Measurements from ENCODE around the gene MRPS18B.

Gene MRPS18B

DNA sequence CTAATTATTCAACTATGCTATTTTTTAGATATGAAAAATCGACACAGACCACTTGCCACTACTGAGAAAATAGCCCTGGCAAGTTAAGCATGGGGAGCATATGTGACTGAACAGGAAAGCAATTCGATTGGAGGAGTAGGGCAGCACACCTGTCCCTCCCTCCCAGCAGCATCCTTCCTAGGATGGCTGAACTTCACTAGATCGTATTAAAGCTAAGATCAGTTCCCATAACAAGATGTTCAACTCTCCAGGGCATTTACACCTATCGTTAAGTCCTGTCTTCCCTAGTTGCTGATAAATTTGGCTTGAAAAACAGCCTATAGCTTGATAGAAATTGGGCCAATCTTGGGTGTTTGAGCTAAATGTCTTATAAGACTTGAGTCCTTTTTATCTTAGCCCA is 7.6 kb upstream of the MRPS18B start:
- DNase-seq = no peak

DNA sequence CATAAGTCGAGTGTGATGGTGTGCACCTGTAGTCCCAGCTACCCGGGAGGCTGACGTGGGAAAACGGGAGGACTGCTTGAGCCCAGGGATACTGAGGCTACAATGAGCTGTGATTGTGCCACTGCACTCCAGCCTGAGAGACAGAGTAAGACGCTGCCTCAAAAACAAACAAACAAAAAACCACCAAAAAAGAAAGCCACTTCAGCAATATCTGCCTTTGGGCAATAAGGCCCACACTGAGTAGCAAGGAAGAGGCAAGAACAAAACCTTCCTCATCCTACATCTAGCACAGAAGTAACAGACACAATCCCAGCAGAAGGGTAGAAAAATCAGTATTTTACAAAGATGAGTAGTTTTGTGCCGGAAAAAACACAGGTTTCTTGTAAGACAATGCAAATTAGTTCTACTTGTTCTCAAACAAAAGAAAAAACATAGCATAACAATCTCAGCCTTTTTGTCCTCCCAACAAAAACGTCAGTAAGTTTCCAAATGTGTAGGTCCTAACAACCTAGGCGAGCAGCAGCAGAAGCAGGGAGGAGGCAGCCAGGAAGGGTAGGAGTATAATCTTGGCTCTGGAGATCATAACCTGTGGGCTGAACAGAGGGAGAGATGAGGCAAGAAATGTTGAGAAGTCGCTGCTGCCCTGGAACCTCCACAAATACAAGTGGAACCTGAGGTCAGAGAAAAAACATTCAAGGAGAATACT is 6.3 kb upstream of the MRPS18B start:
- DNase-seq = no peak

DNA sequence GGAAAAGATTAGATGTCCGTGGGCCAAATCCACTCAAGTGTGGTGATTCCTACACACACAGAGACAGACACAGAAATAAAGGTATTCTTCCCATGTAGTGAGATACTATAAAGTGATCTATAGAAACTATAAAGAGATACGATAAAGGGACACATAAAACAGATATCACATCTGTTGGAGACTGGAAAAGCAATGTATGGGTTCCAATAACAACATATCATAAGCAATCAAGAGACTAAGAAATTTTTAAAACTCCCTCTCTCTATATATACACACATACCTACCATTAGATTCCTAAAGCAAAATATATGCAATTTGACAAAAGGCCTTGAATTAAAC is 5.8 kb upstream of the MRPS18B start:
- no peak for DNase-seq

DNA sequence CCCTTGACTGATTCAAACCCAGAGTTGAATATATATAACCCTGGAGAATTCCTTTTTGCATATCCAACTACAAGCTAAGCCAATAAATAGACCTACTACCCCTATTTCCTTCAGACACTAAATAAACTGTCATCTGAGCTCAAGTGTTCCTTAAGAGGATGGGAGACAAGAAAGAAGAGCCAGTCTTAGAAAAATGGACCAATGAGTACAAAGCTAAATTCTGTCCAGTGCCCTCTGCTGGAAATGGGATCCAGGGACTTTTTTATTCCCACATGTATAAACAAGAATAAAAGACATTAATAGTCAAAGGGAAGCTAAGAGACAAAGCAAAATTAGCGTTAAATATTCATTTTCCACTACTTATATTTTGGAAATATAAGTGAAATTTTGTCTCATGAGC is 5.4 kb upstream of the MRPS18B start:
- DNase-seq = no peak

DNA sequence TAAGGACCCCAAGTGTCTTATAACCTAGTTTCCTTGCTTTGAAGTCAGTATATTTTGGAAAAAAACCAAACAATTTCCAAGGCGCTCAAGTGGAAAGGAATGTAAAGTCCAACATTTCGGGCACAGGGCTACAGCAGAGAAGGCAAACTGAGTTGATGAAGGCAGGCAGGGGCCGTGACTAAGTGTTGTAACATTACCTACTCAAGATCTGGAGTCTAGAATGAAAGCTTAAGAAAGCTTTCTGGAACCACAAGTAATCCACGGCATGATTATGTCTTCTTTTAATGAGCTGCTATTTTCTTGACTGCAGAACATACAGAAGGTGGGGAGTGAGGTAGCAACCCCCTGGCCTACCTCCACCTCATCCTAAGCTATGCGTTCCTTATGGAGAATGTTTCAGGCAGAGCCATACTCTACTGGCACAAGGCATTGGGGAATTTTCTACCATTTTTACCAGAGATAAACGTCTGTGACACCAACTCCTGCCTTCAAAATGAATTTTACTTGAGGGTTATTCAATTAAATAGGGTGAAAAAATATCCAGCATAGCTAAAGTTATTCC is 4.9 kb upstream of the MRPS18B start:
- no peak for DNase-seq

DNA sequence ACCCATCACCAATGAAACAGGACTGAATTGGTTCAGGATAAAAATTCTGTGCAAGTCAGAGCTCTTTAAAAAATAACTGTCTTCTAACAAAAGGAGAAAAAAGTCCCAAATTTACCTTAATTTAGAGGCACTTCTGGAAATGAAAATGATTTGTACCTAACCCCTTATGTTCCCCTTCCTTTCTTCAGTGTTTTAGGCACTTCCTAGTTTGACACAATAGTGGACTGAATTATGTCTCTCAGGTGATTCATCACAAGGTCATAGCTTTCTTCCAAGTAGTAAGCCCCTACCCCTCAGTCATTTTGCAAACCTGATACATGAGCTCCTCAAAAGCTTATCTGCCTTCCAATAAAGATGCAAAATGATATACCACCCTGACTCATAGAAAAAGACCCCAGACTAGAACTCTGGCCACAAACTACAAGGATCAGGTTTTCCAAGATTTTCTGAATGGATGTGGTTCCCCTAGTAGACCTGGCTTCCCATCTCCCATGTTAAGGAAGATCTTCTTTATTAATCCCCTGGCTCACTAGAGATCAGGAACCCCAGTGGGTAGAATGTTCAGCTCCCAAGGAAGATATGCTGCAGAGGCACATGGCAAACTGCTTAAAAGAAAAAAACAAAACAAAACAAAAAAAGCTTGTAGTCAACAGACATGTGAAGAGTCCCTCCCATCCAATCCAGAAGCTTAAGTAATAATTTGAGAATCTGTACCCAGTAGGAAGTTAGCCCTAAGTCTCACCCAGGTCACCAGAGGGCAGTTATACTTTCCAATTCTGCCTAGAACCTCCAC is 4.2 kb upstream of the MRPS18B start:
- DNase-seq = no peak

DNA sequence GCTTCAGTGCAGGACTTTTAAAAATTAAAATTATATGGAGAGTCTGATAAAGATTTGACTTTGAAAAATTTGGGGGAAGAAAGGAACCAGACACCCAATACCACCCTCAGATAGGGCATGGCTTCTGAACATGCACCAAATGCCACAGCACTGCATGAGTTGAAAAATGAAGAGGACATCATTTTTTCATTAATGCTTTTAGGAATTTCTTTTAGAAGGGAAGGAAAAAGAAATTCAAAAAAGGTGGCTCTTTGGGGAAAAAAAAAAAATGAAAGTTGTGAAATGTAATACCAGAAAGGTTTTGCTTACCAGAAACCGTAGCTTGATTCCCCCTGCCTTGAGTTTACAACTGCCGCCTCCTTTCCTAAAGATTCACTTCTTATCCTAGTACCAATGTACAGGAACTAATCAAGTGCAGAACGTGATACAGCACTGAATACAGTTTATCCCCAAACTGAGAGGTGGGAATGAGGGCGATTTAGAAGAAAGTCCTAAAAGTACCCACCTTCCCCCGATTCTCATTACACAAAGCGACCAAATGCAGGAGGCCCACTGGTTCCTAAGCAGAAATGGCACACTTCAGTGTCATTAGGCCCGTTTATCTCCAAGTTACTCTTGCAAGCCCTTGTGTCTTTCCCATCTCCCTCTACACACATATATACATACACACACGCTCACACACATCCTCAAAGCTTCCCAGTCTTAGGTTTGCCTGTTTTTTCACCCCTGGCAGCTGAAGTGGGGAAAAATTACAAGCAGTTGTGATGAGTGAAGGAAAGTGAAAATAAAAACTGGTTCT is 3.4 kb upstream of the MRPS18B start:
- no peak for DNase-seq

DNA sequence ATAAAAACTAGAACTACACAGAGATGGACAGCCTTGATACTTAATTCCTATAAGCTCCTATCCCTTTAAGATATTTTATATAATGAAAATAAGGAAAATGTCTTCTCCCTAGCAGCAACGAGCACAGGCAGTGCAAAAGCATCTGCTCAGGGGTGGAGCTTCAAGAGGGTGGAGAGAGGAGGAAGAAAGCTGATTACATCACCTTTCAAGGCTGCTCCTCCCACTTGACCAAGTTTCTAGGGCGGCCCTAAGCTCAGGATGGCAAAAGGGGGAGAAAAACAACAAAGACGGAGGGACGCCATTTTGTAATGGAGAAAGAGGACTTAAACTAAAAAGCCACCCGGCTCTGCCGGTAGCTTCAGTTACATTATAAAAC is 2.8 kb upstream of the MRPS18B start:
- peak; percentile 94 for DNase-seq

DNA sequence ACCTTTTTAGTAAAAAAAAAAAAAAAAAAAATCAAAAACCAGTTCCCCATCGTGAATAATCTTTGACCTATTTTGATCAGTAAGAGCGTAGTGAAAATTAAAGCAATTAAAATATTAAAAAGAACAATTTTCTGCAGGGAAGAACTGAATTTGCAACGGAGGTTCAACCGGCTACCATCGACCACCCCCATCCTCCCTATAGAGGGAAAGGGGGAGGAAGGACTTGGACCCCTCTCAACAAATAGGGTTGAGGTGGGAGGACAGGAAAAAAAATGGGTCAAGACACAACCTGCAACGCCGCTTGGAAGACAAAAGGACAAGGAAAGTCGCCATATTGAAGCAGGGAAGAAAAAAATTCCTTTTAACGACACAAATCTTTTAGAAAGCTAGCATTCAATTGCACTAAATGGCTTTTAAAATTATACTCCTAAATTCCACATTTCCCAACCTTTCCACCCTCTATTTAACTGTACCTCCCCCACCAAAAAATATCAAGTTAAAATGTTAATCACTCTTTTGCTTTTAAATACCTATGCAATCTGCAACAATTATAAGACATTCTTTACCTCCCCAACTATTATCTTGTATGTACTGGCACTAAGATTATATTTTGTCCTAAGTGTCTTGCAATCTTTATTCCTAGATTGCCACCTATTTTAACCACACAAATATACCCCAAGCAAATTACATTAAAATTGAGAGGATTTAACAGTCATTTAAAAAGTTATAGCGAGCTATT is 2.3 kb upstream of the MRPS18B start:
- peak; percentile 43 for DNase-seq

DNA sequence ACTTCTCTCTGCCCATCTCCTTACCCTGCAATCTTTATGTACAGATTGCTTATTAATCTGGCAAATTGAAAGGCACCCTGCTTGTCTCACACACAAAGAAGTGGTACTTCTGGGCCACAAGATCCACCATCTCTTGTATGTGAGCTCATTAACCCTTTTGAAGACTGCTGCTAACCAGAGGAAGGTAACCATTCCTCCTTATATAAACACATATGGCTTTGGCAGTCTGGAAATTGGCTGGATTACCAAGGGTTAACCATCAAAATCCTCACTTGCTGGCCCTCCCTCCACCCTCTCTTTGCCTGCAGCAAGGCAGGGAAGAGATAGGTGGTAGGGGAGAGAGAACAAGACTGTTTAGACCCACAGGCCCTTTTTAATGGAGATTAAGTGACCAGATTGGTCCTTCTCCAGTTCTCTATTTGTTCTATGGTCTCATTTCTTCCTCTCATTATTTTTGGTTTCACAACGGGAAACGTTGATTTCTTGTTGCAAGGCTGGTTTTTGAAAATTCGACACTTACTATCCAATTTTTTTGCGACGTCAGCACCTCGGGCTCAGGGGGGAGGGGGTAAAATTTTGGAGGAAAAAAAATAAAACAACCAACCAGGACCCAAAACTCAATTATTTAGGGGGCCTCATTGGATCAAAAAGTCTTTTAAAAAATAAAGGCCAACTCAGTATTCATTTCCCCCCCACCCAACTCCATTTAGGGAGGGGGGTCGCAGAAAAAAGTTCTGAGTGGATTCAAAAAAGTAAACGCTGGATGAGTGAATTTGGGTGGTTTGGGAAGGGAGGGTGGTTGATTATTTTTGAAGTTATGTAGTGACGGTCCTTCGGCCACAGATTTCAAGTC is 1.5 kb upstream of the MRPS18B start:
- DNase-seq = peak; percentile 11

DNA sequence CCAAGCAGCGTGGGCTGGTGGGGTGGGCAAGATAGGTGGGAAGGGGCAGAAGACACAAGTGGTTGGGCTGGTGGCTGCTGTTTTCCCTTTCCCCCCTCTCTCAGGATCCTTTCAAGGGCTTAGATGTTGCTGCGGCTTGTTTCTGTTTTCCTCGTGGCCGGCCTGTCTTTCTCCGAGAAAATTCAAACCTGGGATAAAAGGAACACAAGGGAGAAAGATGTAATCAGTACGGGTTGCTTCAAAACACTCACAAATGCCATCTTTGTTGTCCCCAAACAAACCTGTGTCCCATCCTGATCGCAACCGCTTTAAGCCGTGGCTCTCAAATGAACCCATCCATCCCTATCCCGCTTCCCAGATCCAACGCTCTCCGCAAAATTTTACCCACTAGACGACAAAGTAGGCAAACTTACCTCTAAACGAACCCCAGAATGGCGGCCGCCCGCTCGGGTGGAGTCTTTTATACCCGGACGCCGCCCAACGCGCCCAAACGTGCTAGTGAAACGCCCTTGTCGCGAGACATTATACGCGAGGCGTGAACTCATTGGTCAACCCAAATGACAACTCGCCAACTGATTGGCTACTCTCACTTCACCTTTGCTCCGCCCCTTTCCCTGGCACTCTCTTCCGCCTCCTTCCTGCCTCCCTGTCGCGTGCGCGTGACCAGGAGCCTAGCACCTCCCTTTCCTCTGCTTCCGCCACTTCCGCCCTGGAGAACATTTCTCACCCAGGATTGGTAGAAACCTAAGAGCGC is 652 bp upstream of the MRPS18B start, which contains the start of gene PPP1R10:
Gene PPP1R10 (minus strand): TSS at position 433 of the 754 bp plus-strand sequence. CDS start 7,299 bp downstream, outside the sequence.
- peak; percentile 100 for DNase-seq

DNA sequence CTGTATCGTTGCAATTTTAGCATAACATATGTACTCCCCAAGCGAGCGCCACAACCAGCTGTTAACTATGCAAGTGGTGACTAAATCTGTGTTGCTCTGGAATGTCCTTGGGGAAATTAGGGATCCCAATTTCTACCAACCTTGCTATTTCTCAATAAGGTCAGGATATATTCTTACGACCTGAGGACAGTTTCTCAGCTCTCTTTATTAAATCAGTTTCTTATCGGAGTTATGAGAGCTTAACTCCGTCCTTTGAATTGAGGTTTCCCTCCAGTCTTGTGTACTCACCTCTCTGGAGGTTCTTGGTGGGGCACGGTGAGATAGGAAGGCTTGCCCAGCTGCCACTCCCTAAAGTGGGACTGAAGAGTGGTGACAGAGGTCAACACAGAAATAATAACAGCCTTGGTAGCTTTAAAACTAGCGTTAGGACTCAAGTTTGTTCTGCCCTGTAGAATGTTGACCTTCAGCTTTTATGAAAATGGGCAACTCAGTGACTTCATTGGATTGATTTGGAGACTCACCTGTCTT is 694 bp downstream of the MRPS18B start:
- no peak for DNase-seq

DNA sequence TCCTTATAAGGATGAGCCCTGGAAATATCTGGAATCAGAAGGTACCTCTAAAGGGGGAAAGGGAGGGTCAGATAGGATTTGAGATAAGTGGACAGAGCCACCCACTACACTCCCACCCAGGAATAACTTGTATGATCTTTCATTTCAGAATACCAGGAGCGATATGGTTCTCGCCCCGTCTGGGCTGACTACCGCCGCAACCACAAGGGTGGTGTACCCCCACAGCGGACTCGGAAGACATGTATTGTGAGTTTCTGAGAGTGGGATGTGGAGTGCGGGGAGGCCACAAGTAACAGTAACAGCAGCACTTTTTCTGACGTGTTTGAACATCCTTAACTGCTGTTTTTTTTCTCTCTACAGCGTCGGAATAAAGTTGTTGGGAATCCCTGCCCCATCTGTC is 1.9 kb downstream of the MRPS18B start:
- DNase-seq = no peak

DNA sequence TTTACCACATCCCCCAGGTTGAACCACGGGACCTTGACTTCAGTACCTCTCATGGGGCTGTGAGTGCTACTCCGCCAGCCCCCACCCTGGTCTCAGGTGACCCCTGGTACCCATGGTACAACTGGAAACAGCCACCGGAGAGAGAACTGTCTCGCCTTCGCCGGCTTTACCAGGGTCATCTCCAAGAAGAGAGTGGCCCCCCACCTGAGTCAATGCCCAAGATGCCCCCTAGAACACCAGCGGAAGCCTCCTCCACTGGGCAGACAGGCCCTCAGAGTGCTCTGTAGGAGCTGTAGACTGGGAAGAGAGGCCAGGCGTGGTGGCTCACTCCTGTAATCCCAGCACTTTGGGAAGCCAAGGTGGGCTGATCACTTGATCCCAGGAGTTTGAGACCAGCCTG is 7.9 kb downstream of the MRPS18B start:
- DNase-seq = no peak

DNA sequence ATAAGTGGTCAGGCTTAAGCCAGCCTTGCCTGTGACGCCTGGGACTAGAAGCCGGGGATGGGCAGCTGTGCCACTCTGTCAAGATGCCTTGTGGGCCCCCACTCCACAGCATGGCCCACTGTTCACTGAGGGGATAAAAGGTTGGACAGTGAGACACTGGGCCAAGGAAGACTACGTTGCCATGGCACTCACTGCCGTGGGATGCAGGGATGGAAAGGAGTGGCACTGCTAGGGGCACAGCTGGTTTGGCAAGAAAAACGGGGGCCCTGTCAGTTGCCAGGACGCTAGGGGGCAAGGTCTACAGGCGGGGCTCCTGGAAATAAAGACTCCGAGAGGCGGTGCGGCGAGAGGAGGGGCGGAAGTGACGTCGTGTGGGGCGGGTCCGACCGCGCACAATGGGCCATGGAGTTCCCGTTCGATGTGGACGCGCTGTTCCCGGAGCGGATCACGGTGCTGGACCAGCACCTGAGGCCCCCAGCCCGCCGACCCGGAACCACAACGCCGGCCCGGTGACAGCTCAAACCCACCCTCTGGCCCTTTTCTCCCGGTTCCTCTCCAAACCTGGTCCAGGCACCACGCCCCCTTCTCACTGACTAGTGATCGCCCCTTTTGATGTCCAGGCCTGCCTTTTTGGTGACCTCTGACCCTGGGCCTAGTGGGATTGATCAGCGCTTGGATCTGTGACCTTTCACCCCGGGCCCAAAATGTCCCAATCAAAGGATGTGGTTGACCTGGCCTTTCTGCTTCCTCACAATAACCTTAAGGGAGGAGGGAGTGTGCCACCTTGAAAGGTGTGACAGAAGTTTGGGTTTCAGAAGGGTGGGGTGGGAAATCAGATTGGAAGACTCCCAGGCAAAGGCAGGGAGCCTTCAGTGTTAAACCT is 9.1 kb downstream of the MRPS18B start, which contains the start of gene ATAT1:
Gene ATAT1 (plus strand): TSS at position 391 of the 883 bp plus-strand sequence.
- peak; percentile 68 for DNase-seq

DNA sequence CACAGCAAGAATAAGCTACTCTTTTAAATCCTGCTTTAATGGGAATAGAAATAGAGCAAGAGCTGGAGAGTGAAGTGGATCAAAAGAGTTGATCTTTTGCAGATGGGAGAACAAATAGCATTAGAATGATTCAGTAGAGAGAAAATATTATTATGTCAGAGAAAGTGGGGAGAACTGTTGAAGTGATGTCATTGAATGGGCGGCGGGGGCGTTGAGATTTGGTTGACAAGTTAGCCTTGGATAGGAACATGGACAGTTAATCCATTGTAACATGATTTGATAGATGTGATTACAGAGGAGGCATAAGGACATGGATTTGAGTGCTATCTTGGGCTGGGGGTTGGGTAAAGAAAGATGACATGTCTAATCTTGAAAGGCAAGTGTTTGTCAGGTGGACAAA is 18.2 kb downstream of the MRPS18B start:
- no peak for DNase-seq

DNA sequence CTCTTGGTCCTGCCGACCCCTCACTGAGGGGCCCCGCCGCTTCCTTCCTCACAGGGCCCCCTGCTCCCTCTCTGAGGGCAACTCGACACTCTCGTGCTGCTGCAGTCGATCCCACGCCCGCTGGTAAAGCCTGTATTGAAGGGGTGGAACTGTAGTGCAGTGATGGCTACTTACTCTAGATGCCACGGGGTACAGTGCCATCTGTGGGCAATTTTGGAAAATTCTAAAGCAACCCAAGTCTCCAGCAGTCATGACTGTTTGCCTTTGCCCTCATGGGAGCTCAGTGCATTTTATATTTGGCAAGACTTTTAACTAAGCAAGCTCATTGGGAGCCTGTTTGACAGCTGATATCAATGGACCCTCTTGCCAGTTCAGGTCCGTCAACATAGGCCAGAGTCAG is 22.8 kb downstream of the MRPS18B start:
- no peak for DNase-seq

DNA sequence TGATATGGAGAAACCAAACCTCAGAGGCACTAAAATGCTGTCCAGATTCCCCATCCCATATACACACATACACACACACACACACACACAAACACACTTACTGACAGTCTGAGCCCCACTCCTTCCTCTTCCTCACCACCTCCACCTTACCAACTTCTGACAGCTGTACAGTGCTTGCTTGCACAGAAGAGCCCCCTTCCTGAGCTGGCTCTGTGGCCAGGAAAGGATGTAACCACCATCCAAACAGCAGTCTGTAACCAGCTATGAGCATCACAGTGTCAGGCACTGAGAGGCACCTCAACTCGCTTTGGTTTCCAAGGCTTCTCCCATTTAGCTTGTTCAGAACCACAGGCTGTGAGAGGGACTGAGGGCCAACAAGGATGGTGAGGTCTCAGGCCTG is 23.4 kb downstream of the MRPS18B start:
- DNase-seq = peak; percentile 74

DNA sequence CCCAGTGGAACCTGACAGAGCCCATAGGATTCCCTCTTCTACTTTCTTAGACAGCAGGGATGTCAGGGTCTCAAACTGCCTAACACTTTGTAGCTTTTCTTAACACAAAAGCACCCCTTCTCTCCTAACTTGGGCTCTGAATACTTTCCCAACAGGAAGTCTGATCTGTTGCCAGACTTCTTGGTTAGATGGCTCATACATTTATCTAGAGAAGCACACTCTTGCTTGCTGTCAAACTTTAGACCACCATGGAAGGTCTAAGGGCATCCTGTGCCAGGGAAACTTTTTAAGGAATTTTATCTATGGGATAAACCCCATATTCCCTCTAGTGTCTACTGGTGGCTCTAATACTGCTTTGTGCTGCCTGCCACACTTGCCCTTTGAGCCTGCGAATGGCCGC is 26.0 kb downstream of the MRPS18B start:
- DNase-seq = no peak

DNA sequence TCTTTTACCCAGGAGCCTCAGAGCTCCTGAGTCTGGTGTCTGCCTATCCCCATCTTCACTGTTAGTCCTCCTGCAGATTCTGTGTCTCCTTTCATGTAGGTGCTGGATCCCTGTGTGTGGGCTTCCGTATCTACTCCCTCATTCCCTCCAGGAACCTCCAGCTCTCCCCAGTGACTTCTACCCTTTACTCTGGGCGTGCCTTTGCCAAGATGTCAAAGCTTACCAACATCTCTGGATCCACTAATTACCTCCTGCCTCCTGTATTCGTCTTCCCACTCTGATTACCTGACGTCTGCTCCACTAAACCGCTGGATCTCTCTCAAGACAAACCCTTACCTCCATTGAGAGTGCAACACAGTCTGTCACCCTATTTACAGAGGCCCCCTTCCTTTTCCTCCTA is 27.1 kb downstream of the MRPS18B start:
- DNase-seq = no peak
